Urinary bladder (tissue), 4 donors: ENCODE results near the gene PTPRN2. TPM values are rescaled to one million over a fixed set of nuclear protein-coding genes. Genes with fewer than 3 reads are reported as not detected.
"Not testable (repeated sequence)": the region's sequence is repeated elsewhere in the genome, so short reads cannot be mapped to it uniquely, and the experiment has no call there.

ENCODE experiments used
- DNase-seq: peaks from one replicate; pipeline ENCODE4 v3.0.0-alpha.2; 2015; ENCODE audit errors: extremely low spot score
- H3K27ac ChIP-seq: one replicate; pipeline ENCODE4 v1.5.1; 2013; ENCODE audit warnings: low read depth, mild to moderate bottlenecking, moderate library complexity
- H3K36me3 ChIP-seq: one replicate; pipeline ENCODE4 v1.6.1; 2013; ENCODE audit warnings: mild to moderate bottlenecking, moderate library complexity; ENCODE audit not compliant: insufficient read depth
- H3K4me1 ChIP-seq: one replicate; pipeline ENCODE4 v1.6.1; 2013; ENCODE audit warnings: mild to moderate bottlenecking, moderate library complexity; ENCODE audit not compliant: insufficient read depth
- H3K4me3 ChIP-seq: one replicate; pipeline ENCODE4 v1.5.1; 2013; ENCODE audit warnings: low read depth, low read length
- WGBS: extraction: QIAGEN DNeasy Blood & Tissue Kit; methylation state at CpG from one replicate; pipeline ENCODE4 v1.1.7; 2013; 5-methylcytosine and 5-hydroxymethylcytosine counted together
- polyA plus RNA-seq: library from polyadenylated mRNA; stranded (reverse); fragments of 200-250 nt; gene quantifications from one replicate; pipeline ENCODE4 v1.2.3, GENCODE V29; 2013
- total RNA-seq: library from RNA; depleted of rRNA; stranded (reverse); fragments of >200 nt; gene quantifications from one replicate; pipeline ENCODE4 v1.2.3, GENCODE V29; 2014
- donor health status: healthy with polysubstance abuse.
- donor health status: healthy.

PTPRN2 gene
- total and polyA plus RNA-seq, 2 donors, result 2.8 to 4.4 TPM

DNA sequence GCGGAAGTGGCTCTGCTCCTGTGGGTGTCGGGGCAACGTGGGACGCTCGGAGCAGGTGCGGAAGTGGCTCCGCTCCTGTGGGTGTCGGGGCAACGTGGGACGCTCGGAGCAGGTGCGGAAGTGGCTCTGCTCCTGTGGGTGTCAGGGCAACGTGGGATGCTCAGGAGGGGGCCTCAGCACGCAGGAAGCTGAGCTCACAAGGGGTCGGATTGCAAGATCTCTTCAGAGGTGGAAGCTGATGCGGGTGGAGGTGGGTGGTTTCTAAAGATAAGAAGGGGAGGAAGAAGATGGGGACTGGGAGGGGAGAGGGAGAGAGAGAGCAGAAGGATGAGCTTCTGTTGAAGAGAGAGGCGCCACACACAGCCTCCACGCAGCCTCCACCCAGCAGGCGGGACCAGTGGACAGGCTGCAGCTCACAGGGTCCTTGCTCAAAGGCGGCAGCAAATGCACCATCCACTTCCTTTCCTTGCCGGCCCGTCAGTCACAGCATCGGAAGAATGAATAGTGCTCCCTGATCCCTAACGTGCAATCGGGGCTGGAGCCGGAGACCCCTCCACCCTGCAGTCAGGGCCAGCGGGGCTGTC lies 78.7 kb downstream of the PTPRN2 start:
- Histone ChIP-seq H3K4me3 (no peak overlapping the region), H3K36me3 (no peaks in the 10 kb centered on the region), H3K27ac (no peak overlapping the region), H3K4me1 (no peaks in the 10 kb centered on the region)
- DNase-seq, result no peak
- WGBS, result 70% methylated on average over 22 of the region's 27 CpGs

DNA sequence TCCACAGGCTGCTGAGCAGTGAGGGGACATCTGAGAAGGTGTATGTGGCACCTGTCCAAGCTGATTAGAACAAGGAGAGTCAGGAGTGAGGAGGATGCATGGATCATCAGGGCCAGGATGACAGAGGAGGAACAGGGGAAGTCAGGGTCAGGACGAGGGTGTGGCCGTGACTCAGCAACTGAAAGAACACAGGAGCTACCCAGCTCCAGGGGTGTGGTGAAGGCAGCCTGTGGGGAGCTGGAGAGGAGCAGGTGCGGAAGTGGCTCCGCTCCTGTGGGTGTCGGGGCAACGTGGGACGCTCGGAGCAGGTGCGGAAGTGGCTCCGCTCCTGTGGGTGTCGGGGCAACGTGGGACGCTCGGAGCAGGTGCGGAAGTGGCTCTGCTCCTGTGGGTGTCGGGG lies 79.3 kb downstream of the PTPRN2 start:
- DNase-seq, H3K4me1 ChIP-seq, H3K27ac ChIP-seq, H3K36me3 ChIP-seq, H3K4me3 ChIP-seq: not testable (repeated sequence)
- 89% methylated on average over 12 of the region's 16 CpGs for WGBS

DNA sequence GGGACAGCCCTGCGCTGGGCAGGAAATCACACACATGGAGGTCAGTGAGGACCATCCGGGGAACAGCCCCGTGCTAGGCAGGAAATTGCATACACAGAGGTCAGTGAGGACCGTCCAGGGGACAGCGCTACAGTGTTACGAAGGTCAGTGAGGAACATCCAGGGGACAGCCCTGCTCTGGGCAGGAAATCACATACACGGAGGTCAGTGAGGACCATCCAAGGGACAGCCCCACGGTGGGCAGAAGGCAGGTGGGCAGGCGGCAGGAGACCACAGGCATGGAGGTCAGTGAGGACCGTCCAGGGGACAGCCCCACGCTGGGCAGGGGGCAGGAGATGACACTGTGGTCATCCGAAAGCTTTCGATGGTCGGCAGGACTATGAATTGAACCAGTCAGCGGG lies 79.7 kb downstream of the PTPRN2 start:
- no peaks in the 10 kb centered on the region for H3K36me3 ChIP-seq
- no peaks in the 10 kb centered on the region for H3K4me1 ChIP-seq
- no peak for DNase-seq
- WGBS, result 79% methylated on average over 15 of the region's 15 CpGs
- H3K27ac ChIP-seq, result no peak overlapping the region
- H3K4me3 ChIP-seq, result no peak overlapping the region

DNA sequence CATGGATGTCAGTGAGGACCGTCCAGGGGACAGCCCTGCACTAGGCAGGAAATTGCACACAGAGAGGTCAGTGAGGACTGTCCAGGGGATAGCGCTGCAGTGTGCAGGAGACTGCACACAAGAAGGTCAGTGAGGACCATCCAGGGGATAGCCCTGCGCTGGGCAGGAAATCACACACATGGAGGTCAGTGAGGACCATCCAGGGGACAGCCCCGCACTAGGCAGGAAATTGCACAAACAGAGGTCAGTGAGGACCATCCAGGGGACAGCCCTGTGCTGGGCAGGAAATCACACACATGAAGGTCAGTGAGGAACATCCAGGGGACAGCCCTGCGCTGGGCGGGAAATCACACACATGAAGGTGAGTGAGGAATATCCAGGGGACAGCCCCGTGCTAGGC lies 80.4 kb downstream of the PTPRN2 start:
- not testable (repeated sequence) for H3K4me1 ChIP-seq, H3K36me3 ChIP-seq, DNase-seq, H3K27ac ChIP-seq, H3K4me3 ChIP-seq
- WGBS, result 78% methylated on average over 7 of the region's 7 CpGs

DNA sequence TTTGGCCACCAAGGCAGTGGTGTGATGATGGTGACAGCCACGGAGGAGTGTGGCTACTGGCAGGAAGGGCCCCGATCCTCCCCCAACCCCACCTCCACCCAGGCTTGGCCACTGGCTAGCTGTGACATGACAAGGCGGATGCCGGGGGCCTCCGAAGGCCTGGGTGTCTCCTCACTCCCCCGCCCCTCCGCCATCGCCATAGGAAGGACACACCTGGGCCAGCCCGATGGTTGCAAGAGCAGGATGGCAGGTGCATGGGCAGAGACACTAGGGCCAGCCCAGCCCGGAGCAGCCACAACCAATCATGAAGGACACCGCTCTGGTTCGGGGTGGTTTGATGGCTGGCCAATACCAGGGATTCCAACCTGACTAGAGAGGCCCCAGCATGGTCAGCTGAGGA lies 81.0 kb downstream of the PTPRN2 start:
- no peaks in the 10 kb centered on the region for H3K4me1 ChIP-seq
- no peak overlapping the region for H3K27ac ChIP-seq
- WGBS, result 97% methylated on average over 12 of the region's 12 CpGs
- no peak for DNase-seq
- no peaks in the 10 kb centered on the region for H3K36me3 ChIP-seq
- no peak overlapping the region for H3K4me3 ChIP-seq

DNA sequence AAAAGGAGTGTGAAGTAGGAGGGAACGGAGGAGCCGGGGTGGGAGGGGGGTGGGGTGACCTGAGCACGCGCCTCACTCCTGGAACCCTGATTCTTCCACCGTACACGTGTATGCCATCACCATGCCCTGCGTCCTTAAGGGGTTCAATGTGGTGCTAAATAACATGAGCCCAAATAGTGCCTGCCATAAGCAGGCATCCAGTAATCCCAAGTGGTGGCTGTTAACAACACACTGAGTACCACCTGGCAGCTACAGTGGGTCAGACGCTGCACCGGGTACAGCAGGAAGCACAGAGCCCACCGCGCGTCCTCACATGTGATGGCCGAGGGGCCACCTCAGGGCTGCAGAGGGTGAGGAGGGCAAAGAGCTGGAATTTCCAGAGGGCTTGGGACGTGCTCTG lies 81.9 kb downstream of the PTPRN2 start:
- WGBS, result 94% methylated on average over 14 of the region's 14 CpGs

DNA sequence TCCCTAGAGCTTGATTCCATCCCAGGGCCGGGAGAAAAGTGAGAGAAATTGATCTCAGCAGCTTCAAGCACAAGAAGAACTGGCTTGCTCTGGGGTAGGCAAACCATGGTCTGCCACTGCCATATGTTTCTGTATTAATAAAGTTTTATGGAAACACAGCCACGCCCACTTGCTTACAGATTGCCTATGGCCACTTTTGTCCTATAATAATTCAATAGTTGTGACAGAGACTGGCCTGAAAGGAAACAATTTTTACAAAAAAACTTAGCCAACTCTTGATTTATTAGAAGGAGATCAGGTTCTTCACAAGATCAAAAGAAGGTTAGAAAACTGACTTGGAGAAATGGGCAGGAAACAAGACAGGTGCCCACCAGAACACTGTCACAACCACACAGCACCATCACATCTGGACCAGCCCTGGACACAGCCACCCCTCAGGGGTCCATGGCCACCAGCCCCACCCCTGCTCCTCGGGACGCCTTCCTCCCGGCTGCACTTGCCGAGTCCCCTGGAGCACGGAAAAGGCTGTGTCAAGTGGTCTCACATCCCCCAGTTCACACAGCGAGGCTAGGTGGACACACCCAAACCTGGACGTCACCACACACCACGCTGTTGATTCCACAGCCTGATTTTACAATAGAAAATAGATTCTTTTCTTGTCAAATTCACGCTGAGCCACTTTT lies 85.4 kb downstream of the PTPRN2 start:
- no peaks in the 10 kb centered on the region for H3K36me3 ChIP-seq
- H3K27ac ChIP-seq, result no peak overlapping the region
- no peaks in the 10 kb centered on the region for H3K4me1 ChIP-seq
- WGBS, result 84% methylated on average over 11 of the region's 11 CpGs
- H3K4me3 ChIP-seq, result no peak overlapping the region
- DNase-seq, result no peak

More for the DNA sequence above, 81.9 kb downstream of the PTPRN2 start:
- no peaks in the 10 kb centered on the region for H3K4me1 ChIP-seq
- H3K27ac ChIP-seq, result no peak overlapping the region
- no peak overlapping the region for H3K4me3 ChIP-seq
- DNase-seq, result no peak
- H3K36me3 ChIP-seq, result no peaks in the 10 kb centered on the region

DNA sequence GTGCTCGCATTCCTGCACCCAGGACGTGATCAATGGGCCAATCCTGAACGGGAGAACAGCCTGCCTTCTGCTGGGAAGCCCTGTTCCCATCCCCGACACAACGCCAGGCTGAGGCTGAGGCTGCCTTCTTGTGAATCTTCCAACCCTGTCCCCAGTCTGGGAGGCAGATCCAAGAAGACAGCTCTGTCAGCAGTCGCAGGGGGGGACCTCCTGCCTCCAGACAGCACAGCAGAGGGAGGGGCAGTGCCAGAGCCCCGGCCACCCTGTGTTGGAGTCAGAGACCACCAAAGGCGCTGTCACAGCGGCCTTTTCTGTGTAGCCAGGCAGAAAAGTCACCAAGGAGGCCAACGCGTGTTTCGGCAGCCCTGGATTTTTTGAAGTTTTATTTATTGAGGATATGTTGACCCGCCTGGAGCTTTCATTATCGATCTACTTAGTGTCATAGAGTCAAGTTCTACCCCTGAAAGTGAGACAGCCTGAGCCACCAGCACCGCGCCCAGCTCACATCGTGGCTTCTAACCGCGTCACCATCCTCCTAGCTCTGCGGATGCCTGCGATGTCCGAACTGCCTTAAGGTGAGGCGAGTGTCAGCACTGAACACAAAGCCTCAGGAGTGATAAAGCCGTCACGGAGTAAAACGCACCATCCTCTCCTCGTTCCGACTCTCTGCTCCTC lies 86.1 kb downstream of the PTPRN2 start:
- Histone ChIP-seq H3K4me1 (no peaks in the 10 kb centered on the region), H3K36me3 (no peaks in the 10 kb centered on the region), H3K4me3 (no peak overlapping the region), H3K27ac (no peak overlapping the region)
- no peak for DNase-seq
- WGBS, result 81% methylated on average over 28 of the region's 28 CpGs

DNA sequence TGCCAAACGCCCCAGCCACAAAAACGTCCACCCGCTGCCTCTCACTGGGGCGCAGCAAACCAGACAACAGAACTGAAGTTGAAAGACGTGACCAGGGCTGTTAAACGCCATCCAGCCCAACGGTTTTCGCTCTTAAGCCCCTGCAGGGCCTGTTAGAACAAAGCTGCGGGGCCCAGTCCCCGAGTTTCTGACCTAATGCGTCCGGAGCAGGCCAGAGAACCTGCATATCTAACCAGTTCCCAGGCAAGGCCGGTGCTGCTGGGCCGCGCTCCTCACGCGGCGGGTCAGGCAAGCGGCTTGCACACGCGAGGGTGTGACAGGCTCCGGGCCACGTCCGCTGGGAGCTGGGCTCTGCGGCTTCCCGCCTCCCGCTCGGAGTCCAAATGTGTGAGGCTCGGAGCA lies 87.0 kb downstream of the PTPRN2 start:
- H3K4me1 ChIP-seq, result no peaks in the 10 kb centered on the region
- no peak overlapping the region for H3K27ac ChIP-seq
- H3K4me3 ChIP-seq, result no peak overlapping the region
- WGBS, result 51% methylated on average over 29 of the region's 29 CpGs
- DNase-seq, result no peak
- H3K36me3 ChIP-seq, result no peaks in the 10 kb centered on the region

DNA sequence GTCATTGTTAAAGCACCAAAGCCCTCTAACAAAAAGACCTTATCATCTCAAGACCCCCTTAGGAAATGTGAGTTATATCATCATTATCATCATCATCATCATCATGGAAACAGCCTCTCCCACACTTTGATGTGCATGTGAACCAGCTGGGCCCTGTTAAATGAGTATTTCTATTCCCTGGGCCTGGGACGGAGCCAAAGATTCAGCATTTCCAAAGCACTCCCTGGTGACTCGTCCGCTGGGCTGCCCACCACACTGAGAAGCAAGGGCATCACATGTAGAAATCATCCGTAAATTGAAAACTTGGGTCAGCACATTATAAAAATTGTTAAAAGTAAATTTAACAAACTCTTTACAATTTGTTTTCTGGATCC lies 88.6 kb downstream of the PTPRN2 start:
- WGBS, result 79% methylated on average over 4 of the region's 4 CpGs
- H3K4me1 ChIP-seq, result no peaks in the 10 kb centered on the region
- no peaks in the 10 kb centered on the region for H3K36me3 ChIP-seq
- DNase-seq, result no peak
- H3K27ac ChIP-seq, result no peak overlapping the region
- no peak overlapping the region for H3K4me3 ChIP-seq

DNA sequence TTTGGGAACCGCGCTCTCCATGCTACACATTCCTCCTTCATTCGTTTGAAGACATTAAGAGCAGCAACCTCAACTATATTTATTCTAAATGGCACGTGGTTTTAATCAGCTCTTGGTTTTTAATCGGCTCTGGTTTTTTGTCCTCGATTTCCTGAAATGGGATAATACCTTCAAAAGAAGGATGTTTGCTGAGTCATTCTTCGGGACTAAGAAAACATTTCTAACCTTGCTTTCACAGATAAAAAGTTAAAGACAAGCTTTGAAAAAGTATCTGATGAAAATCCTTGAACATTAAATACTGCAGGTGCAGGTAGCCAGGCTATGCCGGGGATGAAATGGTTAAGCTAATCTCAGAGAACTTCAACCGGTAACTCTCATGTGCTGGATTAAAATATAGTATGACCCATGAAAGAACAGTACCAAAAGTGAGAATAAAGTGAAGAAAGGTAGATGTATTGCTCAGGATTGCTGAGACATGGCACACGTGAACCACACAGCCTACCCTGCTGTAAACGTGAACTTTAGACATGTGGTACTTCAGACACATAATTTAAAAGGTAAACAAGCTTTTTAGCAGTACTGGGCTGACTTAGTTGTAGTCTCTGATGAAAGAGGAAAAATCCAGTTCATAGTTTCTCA lies 89.1 kb downstream of the PTPRN2 start:
- 69% methylated on average over 11 of the region's 11 CpGs for WGBS
- H3K4me1 ChIP-seq, result no peaks in the 10 kb centered on the region
- no peaks in the 10 kb centered on the region for H3K36me3 ChIP-seq
- no peak overlapping the region for H3K27ac ChIP-seq
- no peak for DNase-seq
- H3K4me3 ChIP-seq, result no peak overlapping the region

DNA sequence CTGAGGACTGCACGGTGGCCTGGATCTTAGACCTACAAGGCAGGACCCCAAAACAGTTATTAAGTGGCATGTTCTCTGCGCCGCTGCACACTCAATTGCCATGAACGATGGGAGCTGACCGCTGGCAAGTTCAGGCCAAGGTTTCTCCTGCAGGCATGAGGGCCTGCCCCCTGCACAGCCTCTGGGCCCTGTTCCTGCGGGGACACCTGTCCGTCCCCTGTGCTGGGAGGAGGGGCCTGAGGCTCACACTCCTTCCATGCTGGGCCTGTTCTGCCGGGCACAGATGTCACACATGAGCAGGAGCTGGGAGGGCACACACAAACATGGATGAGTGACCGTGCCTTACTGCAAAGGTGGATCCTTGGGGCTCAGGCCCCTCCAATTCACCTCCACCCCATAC lies 90.0 kb downstream of the PTPRN2 start:
- Histone ChIP-seq H3K27ac (no peak overlapping the region), H3K4me1 (no peaks in the 10 kb centered on the region), H3K36me3 (no peaks in the 10 kb centered on the region), H3K4me3 (no peak overlapping the region)
- DNase-seq, result no peak
- WGBS, result 86% methylated on average over 9 of the region's 9 CpGs

DNA sequence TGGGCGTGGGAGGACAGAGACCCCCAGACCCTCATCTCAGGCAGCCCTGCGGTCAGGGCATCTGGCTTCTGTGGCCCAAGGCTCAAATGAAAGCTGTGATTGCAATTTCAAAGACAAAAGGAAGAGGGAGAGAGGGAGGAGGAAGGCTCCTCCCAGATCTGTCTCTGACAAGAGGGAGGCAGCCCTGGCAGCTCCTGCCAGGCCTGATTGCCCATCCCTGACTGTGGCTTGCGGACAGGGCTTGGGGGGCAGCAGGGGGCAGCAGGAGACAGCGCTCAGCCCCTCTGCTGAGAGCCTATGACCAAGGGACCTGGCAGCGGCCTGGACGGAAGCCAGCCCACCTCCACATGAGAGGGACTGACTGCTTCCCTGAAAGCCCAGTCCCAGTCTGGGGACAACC lies 91.8 kb downstream of the PTPRN2 start:
- Histone ChIP-seq H3K4me1 (no peaks in the 10 kb centered on the region), H3K4me3 (no peak overlapping the region), H3K36me3 (no peaks in the 10 kb centered on the region), H3K27ac (no peak overlapping the region)
- no peak for DNase-seq
- 6% methylated on average over 6 of the region's 6 CpGs for WGBS

DNA sequence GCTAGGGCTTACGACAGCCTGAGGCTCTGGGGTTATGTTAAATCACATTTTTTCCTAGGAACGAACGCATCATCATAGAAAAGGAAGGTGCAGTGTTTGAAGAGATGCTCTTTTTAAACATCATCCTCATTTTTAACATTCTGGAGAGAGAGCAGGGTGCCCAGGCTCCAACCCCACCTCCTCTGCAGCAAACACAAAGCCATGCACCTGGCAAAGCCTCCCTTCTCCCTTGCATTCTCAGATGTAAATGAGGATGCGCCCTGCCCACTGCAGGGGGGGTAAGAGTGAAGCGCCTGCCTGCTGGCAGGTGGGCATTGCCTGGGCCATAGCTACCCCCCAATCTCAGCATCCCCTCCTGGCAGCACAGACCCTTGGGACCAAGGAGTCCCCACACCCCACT lies 92.4 kb downstream of the PTPRN2 start:
- H3K36me3 ChIP-seq, result no peaks in the 10 kb centered on the region
- H3K4me3 ChIP-seq, result no peak overlapping the region
- no peak overlapping the region for H3K27ac ChIP-seq
- H3K4me1 ChIP-seq, result no peaks in the 10 kb centered on the region
- WGBS, result 23% methylated on average over 5 of the region's 5 CpGs
- no peak for DNase-seq
